Colonic mucosa (tissue), 4 donors: ENCODE data around the gene STX7. TPM values are rescaled to one million over a fixed set of nuclear protein-coding genes. Genes with fewer than 3 reads are reported as not detected.
"Not testable (repeated sequence)": the region's sequence is repeated elsewhere in the genome, so short reads cannot be mapped to it uniquely, and the experiment has no call there.

Experiments
- DNase-seq: peaks from one replicate; pipeline ENCODE4 v3.0.0-alpha.2; 2020
- H3K27ac ChIP-seq: fragments of 200-600 bp; one replicate; pipeline ENCODE4 v1.8.0; 2021
- H3K27me3 ChIP-seq: fragments of 200-600 bp; one replicate; pipeline ENCODE4 v1.8.0; 2021
- H3K36me3 ChIP-seq: fragments of 200-600 bp; one replicate; pipeline ENCODE4 v1.8.0; 2021
- H3K4me1 ChIP-seq: fragments of 200-600 bp; one replicate; pipeline ENCODE4 v1.8.0; 2021; ENCODE audit warnings: mild to moderate bottlenecking
- H3K4me3 ChIP-seq: fragments of 200-600 bp; one replicate; pipeline ENCODE4 v1.8.0; 2021
- H3K9ac ChIP-seq, 2 donors: one replicate each; pipeline ENCODE4 v1.7.0; 2013; ENCODE audit warnings: control low read depth in 2 of 2, low read depth in 2 of 2, low read length in 2 of 2
- H3K9me3 ChIP-seq: fragments of 200-600 bp; one replicate; pipeline ENCODE4 v1.8.0; 2021
- intact Hi-C: fragments of 100-400 bp; cut with DNase I; formaldehyde crosslinking; loops from one replicate; pipeline ENCODE4 v1.14.1; 2022
- total RNA-seq, 2 donors: library from RNA; stranded (reverse); fragmentation: NEBNext Ultra II Directional in 1 of 2; extraction: Animal tissue kit (Norgen Biotek cat#: 25700) in 1 of 2; gene quantifications; one replicate each; pipeline ENCODE4 v1.2.1, GENCODE V29; 2021
- TF ChIP-seq, protein P1 (sequence below): fragments of 200-600 bp; IDR thresholded peaks from one replicate; pipeline ENCODE4 v1.8.0; 2022; ENCODE audit warnings: antibody characterized with exemption, mild to moderate bottlenecking
- donor health status: healthy.
- donor health status: DM: no; HTN: no; CAD: no.
- donor health status: DM: no; HTN: no; CAD: no.

Gene STX7
- total RNA-seq, 2 donors from 2014 or later, result 30.5 to 52.8 TPM

GRCh38 chr6:132544826-132545225 lies 31.9 kb upstream of the STX7 start:
- H3K36me3 ChIP-seq, result no peaks in the 10 kb centered on the region
- no peak for DNase-seq
- intact Hi-C loops, result no loop called here
- TF ChIP-seq, protein P1, sequence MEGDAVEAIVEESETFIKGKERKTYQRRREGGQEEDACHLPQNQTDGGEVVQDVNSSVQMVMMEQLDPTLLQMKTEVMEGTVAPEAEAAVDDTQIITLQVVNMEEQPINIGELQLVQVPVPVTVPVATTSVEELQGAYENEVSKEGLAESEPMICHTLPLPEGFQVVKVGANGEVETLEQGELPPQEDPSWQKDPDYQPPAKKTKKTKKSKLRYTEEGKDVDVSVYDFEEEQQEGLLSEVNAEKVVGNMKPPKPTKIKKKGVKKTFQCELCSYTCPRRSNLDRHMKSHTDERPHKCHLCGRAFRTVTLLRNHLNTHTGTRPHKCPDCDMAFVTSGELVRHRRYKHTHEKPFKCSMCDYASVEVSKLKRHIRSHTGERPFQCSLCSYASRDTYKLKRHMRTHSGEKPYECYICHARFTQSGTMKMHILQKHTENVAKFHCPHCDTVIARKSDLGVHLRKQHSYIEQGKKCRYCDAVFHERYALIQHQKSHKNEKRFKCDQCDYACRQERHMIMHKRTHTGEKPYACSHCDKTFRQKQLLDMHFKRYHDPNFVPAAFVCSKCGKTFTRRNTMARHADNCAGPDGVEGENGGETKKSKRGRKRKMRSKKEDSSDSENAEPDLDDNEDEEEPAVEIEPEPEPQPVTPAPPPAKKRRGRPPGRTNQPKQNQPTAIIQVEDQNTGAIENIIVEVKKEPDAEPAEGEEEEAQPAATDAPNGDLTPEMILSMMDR, result no peak
- no peaks in the 10 kb centered on the region for H3K9me3 ChIP-seq
- H3K27ac ChIP-seq, result no peak overlapping the region
- H3K9ac ChIP-seq, result no peak overlapping the region
- H3K4me3 ChIP-seq, result no peak overlapping the region
- H3K4me1 ChIP-seq, result no peaks in the 10 kb centered on the region
- no peaks in the 10 kb centered on the region for H3K27me3 ChIP-seq

GRCh38 chr6:132537977-132538376 lies 25.1 kb upstream of the STX7 start, which contains the start of gene TAAR9:
TAAR9 (plus strand) TSS chr6:132538277; CDS start chr6:132538290, 13 bp downstream.
- no peak for DNase-seq
- H3K9ac ChIP-seq, result no peak within 1 kb of the TSS
- H3K27ac ChIP-seq, result no peak within 1 kb of the TSS
- H3K4me1 ChIP-seq, result no peaks in the 10 kb centered on the region
- TF ChIP-seq, protein P1, result no peak
- intact Hi-C loops, result loop anchor here (10.0 kb wide), 1 partner anchor 127 kb away; no protein-coding TSS in a partner anchor
- no peaks in the 10 kb centered on the region for H3K27me3 ChIP-seq
- H3K9me3 ChIP-seq, result no peaks in the 10 kb centered on the region
- H3K36me3 ChIP-seq, result no peaks in the 10 kb centered on the region
- H3K4me3 ChIP-seq, result no peak within 1 kb of the TSS

- Histone ChIP-seq H3K27me3 (no peaks in the 10 kb centered on the region), H3K9ac (no peak overlapping the region), H3K4me1 (no peaks in the 10 kb centered on the region), H3K9me3 (no peaks in the 10 kb centered on the region), H3K4me3 (no peak overlapping the region), H3K27ac (no peak overlapping the region), H3K36me3 (no peaks in the 10 kb centered on the region)
- intact Hi-C loops, result loop anchor here (10.0 kb wide), 1 partner anchor 128 kb away; no protein-coding TSS in a partner anchor
- TF ChIP-seq, protein P1, result no peak
- no peak for DNase-seq
Observed at GRCh38 chr6:132537145-132537544, 24.2 kb upstream of the STX7 start.

DNA sequence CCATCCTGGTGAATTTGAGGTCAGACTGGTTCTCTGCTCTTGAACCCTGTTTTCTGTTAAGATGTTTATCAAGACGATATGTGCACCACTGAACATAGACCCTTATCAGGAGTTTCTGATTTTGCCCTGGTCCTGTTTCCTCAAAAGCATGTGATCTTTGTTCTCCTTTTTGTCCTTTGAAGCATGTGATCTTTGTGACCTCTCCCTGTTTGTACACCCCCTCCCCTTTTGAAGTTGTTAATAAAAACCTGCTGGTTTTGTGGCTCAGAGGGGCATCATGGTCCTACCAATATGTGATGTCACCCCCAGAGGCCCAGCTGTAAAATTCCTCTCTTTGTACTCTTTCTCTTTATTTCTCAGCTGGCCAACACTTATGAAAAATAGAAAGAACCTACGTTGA lies 21.6 kb upstream of the STX7 start:
- H3K9me3 ChIP-seq, H3K27ac ChIP-seq, H3K4me3 ChIP-seq, H3K4me1 ChIP-seq, H3K9ac ChIP-seq, H3K36me3 ChIP-seq, H3K27me3 ChIP-seq, DNase-seq: not testable (repeated sequence)
- intact Hi-C loops, result loop anchor here (5.0 to 10.0 kb wide), 2 partner anchors 130 to 233 kb away; no protein-coding TSS in a partner anchor

- Histone ChIP-seq H3K4me1 (no peaks in the 10 kb centered on the region), H3K9ac (no peak overlapping the region), H3K27ac (no peak overlapping the region), H3K36me3 (no peaks in the 10 kb centered on the region), H3K4me3 (no peak overlapping the region), H3K9me3 (no peaks in the 10 kb centered on the region), H3K27me3 (no peaks in the 10 kb centered on the region)
- peak; percentile 74 for DNase-seq
- intact Hi-C loops, result loop anchor here (5.0 to 10.0 kb wide), 2 partner anchors 134 to 237 kb away; no protein-coding TSS in a partner anchor
- TF ChIP-seq, protein P1, result peak; percentile 89
Observed at GRCh38 chr6:132530293-132530974, 17.5 kb upstream of the STX7 start.

GRCh38 chr6:132527791-132528190 lies 14.9 kb upstream of the STX7 start:
- H3K27me3 ChIP-seq, result no peaks in the 10 kb centered on the region
- no peak overlapping the region for H3K27ac ChIP-seq
- H3K9me3 ChIP-seq, result no peaks in the 10 kb centered on the region
- no peak for DNase-seq
- no peaks in the 10 kb centered on the region for H3K4me1 ChIP-seq
- H3K4me3 ChIP-seq, result no peak overlapping the region
- TF ChIP-seq, protein P1, result no peak
- H3K36me3 ChIP-seq, result no peaks in the 10 kb centered on the region
- intact Hi-C loops, result no loop called here
- no peak overlapping the region for H3K9ac ChIP-seq
